ENCODE measurements around the gene PAK6. TPM values are rescaled to one million over a fixed set of nuclear protein-coding genes. Genes with fewer than 3 reads are reported as not detected.

The PAK6 gene
- total and polyA plus RNA-seq, 9 of the 15 experiments (the other 6 are each of a cell fraction or from before 2014, with no cell fraction given): 0.03 to 0.74 (median 0.16) TPM; not detected in 2

GRCh38 chr15:40219801-40220200, 19.1 kb upstream of the PAK6 start:
- no TSS peak for BruUV-seq (replicated peaks)
- ATAC-seq (no peak), DNase-seq (ENCODE audit: extremely low read depth in 1 of 4, low spot score in 3 of 4) (no peak), FAIRE-seq (no peak)
- Histone ChIP-seq H3K27me3 (ENCODE audit: control insufficient read depth in 2 of 2, insufficient read depth in 2 of 2, low read length in 2 of 2) (no peaks in the 10 kb centered on the region), H3K27ac (ENCODE audit: extremely low read depth, low read depth, low read length) (no peak overlapping the region), H3K9me3 (replicated peaks; ENCODE audit: control insufficient read depth, insufficient read depth, low read depth, low read length) (no peaks in the 10 kb centered on the region), H3K4me2 (ENCODE audit: insufficient read depth, low read length) (no peak overlapping the region), H3K9me1 (ENCODE audit: control insufficient read depth, insufficient read depth, low read length) (no peaks in the 10 kb centered on the region), H3K36me3 (ENCODE audit: control insufficient read depth, insufficient read depth, low read length) (peaks cover 83% of the 10 kb centered on the region), H4K20me1 (replicated peaks; ENCODE audit: control insufficient read depth, insufficient read depth, low read length) (no peaks in the 10 kb centered on the region), H3K9ac (ENCODE audit: insufficient read depth in 1 of 2, low read depth in 2 of 2, low read length in 2 of 2) (no peak overlapping the region), H2AFZ (ENCODE audit: low read depth, low read length) (no peak overlapping the region), H3K4me3 (no peak overlapping the region), H3K4me1 (replicated peaks in 1 of 2; ENCODE audit: control insufficient read depth in 2 of 2, insufficient read depth in 2 of 2, low read length in 2 of 2) (no peaks in the 10 kb centered on the region), H3K79me2 (ENCODE audit: control insufficient read depth, insufficient read depth, low read length) (no peaks in the 10 kb centered on the region)
- intact Hi-C loops (cut with micrococcal nuclease) (loop anchor here (5.0 kb wide), 1 partner anchor 118 kb away; no protein-coding TSS in a partner anchor), in situ Hi-C loops (cut with MboI) (loop anchor here (5.0 to 10.0 kb wide), 2 partner anchors 52 to 205 kb away; no protein-coding TSS in a partner anchor)
- ChIA-PET CTCF (ENCODE audit: low intra/inter-chr PET ratio) (interaction anchor here (8.1 kb wide), 1 partner anchor 54 kb away, joined by 218 read pairs; no protein-coding TSS in a partner anchor), POLR2A (interaction anchor here (0.6 kb wide), 1 partner anchor 51 kb away, joined by 3 read pairs; no protein-coding TSS in a partner anchor)
- TF ChIP-seq HOMEZ (CRISPR knock-in tag; IDR thresholded peaks at IDR 0.05) (no peak), SNRNP70 (optimal IDR thresholded peaks at IDR 0.05; ENCODE audit: low read depth, low read length) (no peak), XRCC5 (IDR thresholded peaks at IDR 0.05; ENCODE audit: low read depth, low read length) (no peak), RERE (CRISPR knock-in tag; IDR thresholded peaks at IDR 0.05; ENCODE audit: borderline replicate concordance) (no peak)
- 100% methylated on average over 1 of the region's 1 CpG for WGBS (ENCODE audit: insufficient coverage, low coverage, missing lambda C conversion rate)

Data from K562 (cell line).